ENCODE data around the gene SCFD2.

SCFD2 gene

DNA sequence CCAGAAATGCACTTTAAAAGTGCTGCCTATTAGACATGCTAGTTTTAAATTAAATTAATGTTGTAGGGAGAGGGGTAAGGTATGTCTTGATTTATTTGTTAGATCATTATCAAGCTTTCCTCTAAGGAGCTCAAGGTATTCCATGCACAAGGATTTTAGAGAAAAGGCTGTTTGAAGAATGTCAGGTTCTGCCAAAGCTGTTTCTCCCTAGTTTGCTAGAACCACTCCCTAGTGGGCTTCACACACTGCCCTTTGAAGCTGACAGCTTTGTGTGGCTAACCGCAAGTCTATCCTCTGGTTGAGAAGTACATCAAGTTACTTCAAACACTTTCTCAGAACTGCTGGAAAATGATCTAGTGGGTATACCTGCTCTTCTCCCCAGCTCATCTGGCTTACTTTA lies 471.4 kb downstream of the SCFD2 start:
- DNase-seq (ENCODE audit: low read depth in 2 of 2, low spot score in 1 of 2), result no peak

DNA sequence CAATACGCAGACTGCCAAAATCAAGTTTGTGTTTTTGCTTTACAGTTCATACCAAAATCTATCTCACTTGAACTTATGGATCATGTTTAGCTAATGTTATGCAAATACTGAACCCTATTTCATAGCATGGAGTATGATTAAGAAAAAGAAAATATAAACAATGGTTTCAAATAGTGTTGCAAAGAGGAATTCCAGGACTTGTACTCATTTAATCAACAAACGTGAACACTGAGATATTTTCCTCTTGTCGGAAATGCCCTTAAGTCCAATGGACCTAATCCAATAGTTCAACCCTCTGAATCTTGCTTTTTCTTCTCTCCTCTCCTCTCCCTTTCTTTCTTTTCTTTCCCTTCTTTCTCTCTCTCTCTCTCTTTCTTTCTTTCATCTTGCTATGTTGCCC lies 473.0 kb downstream of the SCFD2 start:
- DNase-seq (ENCODE audit: low read depth in 2 of 2, low spot score in 1 of 2), result no peak

DNA sequence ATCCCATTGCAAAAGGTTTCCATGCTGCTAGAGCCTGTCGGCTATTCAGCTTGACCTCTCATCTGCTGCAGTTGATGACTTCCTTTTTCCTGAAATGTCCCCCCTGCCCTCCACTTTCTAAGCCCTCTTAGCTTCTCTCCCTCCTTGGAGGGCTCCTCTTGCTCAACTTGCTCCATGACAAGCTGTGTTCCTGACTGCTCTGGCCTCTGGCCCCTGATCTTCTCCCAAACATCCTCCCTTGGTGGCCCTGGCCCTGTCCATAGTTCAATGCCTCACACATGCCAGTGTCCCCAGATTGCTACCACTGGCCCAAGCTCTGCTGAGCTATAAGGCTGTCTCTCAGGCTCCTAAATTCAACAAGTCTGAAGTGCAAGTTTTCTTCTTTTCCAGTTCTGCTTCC lies 474.1 kb downstream of the SCFD2 start:
- no peak for DNase-seq (ENCODE audit: low read depth in 2 of 2, low spot score in 1 of 2)

DNA sequence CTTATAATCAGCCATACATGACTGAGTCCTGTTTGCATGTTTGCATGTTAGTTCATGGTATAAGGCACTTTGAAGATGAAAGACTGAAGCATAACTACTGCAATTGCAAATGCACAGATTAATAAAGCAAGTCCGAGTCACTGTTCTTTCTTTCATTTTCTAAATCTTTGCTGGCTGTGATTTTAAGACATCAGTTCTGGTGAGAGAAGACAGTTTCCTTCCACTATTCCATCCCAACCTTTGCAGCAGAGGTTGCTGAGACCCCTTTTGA lies 475.4 kb downstream of the SCFD2 start:
- DNase-seq (ENCODE audit: low read depth in 2 of 2, low spot score in 1 of 2), result no peak

DNA sequence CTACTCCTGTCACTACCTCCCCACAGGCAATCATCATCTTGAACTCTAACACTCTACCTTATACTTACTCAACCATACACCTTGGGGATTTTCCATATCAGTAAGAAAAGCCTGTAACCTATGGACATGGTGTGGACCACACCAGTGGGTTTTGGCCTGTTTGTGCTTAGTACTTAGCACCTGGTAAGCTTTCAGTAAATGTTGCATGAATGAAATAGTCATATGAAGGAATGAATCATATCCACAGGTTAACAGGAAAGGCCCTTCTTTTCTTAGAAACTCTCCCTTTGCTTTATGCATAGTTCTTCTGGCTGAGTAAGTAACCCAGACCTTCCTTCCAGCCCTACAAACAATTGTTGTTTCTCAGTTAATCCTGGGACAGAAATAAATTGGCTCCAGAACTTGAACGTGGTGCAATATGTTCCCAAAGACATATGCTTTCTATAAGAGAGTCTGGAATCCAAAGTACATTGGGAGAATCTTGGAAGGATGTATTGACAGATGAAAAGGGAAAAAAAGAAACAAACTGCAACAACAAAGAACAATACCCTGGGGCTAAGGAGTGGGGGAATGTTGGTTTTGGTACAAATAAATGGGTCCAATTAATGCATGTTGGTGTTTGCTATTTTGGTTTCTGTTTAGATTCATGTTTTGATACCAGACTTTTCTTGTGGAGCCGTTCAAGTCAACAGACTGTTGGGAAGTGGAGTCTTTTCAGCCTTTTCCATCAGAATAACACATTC lies 475.9 kb downstream of the SCFD2 start:
- DNase-seq (ENCODE audit: low read depth in 2 of 2, low spot score in 1 of 2), result no peak

DNA sequence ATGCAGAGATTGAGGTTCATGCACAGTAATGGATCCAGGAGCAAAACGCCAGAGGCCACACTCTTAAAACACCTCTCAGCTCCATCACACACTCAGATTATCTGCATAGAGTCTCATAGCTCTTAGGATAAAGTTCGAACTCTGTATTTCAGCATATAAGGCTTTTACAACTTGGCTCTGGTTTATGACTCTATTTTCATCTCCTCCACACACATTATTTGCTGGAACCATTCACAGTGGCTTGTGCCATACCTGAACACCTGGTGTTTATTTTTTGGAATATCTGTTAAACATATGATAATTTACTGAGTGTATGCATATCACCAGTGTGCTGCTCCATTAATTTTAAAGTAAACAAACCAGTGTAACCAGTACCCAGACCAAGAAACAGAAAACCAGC lies 476.5 kb downstream of the SCFD2 start:
- DNase-seq (ENCODE audit: low read depth in 2 of 2, low spot score in 1 of 2), result no peak

DNA sequence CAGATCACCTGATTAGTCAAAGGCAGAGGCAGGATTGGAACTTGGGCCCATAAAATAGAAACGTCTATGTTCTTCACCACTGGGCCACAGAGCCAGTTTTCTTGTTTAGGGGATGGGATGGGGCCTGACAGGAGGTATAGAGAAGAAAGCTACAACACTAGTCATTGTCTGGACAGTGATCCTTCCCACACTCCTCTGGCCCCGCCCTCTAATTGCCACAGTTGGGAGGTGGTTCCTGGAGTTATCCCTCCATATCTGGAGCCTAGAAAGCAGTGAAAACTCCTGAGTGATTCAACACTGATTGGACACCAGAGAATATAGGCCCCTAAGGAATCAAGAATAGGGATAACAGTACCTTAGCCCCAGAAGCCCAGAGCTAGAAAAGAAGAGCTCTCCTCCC lies 480.9 kb downstream of the SCFD2 start:
- no peak for DNase-seq (ENCODE audit: low read depth in 2 of 2, low spot score in 1 of 2)

DNA sequence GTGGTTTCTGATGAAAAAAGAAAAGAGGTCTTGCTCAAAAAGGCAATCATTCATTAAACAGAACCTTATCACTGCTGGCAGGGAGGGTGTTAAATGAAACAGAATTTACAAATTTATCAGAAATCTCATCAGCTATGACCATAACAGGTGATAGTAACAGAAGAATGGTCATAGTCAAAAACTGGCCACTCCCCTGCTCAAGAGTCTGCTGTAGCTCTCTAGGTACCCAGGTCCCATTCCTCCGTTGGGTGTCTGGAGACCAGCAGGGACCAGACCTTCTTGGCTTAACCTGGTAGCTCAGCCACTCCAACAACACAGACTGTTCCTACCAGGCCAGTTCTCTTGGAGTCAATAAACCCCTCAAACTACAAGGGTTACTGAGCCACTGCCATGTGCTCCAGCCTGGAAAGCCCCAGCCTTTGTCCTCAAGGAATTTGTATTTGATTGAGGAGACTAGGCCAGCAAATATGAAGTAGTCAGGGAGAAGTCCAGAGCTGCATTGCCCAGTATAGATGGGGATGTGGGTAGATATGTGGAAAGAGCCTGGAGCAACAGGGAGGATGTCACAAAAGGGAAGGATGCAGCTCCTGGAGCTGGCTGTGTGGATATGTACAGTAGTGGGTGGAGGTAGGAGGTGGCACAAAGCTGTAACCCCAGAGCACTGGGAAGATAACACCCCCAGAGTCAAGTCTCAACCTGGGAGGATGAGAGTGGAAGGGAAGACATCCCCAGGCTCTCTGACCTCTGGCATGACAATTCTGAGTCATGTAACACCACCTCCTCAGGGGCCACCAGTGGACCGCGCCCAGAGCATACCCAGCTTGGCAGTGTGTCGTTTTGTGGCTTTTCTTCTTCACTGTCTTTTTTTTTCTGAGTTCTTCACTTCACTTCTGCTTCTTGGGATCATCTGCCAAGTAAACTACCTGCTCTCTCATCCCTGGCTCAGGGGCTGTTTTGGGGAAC lies 481.9 kb downstream of the SCFD2 start:
- no peak for DNase-seq (ENCODE audit: low read depth in 2 of 2, low spot score in 1 of 2)

DNA sequence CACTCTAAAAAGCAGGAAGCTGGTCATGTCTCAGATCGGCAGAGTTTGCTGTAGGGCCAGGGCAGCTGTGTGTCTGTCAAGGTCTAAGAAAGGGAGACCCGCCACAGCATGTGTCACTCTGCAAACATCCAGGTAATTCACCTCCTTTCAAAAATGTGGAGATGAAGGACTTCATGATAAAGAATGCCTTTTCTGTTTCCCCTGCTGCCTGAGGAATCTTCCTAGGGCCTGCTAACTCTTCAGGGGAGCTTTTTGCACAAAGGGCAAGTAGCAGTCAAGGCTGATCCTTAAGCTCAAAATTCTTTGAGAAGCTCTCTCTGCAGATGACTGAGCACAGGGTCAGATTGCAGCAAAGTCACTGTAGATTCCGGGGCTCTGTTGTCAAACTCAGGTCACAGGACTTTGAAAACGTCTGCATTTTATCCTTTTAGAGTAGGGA lies 482.7 kb downstream of the SCFD2 start:
- no peak for DNase-seq (ENCODE audit: low read depth in 2 of 2, low spot score in 1 of 2)

DNA sequence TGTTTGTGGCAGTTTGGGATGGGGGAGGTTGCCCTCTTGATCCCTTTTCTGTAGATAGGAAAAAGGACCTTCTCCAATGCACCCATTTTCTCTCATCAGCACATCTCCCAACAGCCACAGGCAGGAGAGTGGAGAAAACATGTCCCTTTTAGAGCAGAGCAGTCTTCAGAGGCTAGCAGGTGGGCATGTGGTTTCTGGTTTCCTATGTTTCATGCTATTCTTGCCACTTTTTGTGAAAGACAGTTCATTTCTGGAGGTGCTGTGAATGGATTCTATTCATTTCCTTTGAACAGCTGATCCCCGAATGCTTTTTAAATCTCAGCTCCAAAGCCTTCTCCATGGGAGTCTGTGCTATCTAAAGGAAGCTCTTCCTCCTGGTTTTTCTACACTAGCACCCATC lies 484.9 kb downstream of the SCFD2 start:
- no peak for DNase-seq (ENCODE audit: low read depth in 2 of 2, low spot score in 1 of 2)

DNA sequence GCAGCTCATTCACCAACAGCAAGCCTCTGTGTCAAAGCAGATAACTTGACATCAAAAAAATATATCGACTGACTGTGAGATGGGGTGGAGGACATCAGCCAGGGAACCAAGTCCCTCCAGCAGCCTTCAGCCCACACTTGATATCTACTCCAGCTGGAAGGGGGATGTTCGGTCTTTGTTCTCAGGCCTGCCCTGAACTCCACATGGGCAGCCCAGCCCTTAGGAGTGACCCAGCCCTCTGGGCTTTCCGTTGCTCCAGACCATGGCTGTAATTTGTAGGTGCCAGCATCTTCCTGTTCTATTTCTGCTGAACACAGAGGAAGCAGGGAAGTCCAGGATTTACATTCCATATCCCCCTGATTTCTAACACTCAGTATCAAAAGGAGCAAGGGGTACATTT lies 486.4 kb downstream of the SCFD2 start:
- DNase-seq (ENCODE audit: low read depth in 2 of 2, low spot score in 1 of 2), result no peak

DNA sequence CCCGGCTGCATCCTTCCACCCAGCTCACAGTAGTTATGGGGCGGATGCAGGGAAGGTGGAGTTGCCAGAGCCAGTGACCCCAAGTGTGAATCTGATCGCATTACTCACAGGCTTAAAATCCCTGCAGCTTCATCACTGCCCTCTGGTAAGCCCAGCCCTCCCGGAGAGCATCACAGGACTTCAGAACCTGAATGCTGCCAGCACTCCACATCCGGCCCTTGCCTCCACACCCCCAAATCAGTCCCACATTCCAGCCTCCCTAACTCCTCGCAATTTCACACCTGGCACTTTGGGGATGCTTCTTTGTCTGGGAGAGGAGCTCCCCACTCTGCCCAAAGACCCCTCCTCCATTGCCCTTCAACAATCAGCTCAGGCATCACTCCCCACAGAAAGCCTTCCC lies 488.2 kb downstream of the SCFD2 start:
- no peak for DNase-seq (ENCODE audit: low read depth in 2 of 2, low spot score in 1 of 2)

DNA sequence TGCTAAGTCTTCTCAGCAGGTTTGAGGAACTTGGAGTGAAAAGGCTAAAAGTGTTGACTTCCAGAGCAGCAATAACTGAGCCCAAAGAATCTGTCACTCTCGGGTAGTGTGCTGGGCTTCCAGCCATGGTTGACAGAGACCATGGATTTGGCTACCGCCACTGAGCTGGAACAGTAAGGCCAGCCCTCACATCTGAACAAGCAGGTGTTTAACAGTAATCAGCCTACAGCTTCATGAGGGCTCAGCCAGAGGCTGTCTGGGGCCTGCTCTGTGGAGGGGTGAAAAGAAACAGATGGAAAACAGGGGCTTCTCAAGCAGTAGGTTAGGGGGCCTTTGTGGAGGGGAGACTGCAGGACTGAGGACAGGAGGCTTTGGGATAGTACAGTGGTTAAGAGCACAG lies 488.8 kb downstream of the SCFD2 start:
- DNase-seq (ENCODE audit: low read depth in 2 of 2, low spot score in 1 of 2), result no peak

DNA sequence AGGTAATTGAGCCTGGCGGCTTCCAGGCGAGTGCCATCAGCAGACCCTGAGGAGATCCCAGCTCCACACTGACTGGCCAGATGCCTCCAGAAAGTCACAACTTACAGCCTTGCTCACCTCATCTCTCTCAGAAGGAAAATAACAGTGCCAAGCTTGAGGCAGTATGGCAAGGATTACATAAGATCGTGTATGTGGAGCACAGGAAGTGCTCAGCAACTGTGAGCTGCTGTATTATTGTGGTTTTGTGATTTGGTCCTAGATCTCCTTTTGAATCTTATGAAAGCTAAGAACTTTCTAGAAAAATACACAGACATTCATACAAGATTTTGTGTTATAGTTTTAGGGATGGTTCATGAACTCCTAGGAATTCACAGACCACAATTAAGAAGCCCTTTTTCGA lies 489.8 kb downstream of the SCFD2 start:
- DNase-seq (ENCODE audit: low read depth in 2 of 2, low spot score in 1 of 2), result no peak

DNA sequence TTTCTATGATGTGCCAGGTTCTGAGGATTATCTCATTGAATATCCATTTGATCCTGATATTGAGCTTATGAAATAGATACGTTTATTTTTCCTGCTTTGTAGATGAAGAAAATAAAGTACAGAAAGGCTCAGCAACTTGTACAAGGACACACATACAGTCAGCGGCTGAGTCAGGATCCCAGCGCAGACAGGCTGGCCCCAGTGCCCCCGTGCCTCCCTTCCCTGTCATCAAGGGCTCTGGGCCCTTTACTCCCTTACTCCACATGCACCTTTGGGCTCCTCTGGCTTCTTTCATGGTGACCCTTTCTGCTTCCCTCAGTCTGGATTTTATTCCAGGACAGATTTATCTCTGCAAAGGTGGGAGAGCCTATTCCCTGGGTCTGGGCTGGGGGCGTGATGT lies 490.9 kb downstream of the SCFD2 start:
- no peak for DNase-seq (ENCODE audit: low read depth in 2 of 2, low spot score in 1 of 2)

DNA sequence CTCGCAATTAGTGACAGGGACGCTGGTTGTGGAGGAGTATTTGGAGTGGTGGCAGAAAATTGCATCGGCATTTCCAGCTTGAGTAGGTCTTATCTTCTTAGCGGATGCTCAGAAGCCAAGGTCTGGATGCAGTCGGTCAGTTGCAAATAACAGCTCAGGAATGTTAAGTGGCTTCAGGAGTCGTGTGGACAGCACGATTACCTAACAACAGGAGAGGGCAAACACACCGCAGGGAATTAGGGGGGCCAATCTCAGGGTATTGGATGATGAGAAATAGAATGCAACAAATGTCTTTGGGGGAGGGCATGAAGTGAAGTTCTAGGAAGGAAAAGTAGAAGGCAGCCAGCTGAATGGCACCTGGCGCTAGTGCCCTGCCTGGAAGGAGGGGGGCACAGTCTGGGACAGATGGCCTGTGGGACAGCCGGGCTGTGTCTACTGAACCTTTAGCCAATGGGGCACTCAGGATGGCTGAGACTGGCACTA lies 492.0 kb downstream of the SCFD2 start:
- no peak for DNase-seq (ENCODE audit: low read depth in 2 of 2, low spot score in 1 of 2)

DNA sequence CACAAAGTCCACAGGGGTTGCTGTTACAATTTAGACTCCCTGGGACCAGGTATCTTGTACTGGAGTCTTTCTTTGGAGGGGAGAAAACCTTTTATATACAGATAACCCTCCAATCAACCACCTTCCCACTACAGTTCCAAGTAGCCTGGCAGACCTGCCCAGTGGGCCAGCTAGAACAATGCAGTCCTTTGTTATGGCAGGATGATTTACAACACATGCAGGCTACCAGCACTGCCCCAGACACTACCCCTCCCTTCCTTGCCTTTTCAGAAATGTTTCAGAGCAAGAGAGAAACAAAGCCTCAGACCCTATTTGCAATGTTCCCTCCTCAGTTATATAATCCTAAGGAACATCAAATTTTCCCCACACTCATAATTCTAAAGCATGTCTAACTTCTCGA lies 492.7 kb downstream of the SCFD2 start:
- DNase-seq (ENCODE audit: low read depth in 2 of 2, low spot score in 1 of 2), result no peak

DNA sequence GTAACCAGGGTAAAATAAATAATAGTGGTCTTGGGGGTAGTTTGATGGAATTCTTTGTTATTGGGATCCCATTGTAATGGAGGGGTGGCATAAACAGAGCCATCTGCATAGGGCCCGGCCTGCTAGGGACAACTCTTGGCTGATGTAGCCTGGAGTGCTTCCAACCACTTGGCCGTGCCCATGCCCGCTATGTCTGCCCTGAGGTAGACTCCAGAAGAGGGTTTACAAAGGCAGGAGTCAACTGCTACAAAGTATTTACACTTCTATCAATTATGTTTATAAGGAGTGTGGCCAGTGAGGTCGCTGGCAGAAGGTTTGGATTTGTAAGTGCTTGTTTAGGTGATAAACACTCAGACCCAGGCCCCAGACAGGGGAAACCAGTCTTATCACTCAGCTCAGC lies 495.6 kb downstream of the SCFD2 start:
- DNase-seq (ENCODE audit: low read depth in 2 of 2, low spot score in 1 of 2), result no peak

DNA sequence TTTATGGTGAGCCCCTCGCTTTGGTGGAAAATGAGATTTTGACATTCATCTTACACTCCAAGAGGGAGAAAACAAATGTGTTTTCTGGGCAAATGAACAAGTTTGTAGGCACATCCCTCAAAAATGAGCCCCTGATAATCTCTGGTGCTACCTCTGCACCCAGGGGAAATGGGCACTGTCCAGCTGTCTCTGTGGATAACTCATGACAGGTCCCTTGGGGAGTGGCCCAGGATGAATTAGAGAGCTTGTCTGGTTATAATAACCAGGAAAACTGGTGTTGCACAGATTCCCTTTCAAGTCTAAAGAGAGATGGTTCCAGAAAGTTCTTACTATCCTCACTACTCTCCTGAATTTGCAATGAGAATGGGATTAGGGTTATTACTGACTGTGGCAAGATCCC lies 496.2 kb downstream of the SCFD2 start:
- no peak for DNase-seq (ENCODE audit: low read depth in 2 of 2, low spot score in 1 of 2)

DNA sequence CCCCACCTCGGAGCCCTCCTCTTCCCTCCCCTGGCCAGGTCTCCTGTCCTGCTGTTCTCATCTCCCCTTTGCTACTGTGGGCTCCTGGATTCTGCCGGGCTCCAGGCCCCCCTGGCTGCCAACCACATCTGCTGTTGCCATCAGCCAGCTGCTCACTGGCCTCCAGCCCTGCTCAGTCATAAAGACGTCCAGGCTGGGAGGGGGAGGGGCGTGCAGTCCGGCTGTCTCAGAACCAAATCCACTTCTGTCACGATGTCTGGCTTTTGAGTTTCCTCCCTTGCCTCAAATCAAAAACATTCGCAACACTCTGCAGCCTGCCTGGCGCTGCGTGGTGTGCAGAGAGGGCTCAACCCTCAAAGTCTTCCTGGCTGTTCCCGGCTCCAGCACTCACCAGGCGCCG lies 496.7 kb downstream of the SCFD2 start:
- DNase-seq (ENCODE audit: low read depth in 2 of 2, low spot score in 1 of 2), result no peak

DNA sequence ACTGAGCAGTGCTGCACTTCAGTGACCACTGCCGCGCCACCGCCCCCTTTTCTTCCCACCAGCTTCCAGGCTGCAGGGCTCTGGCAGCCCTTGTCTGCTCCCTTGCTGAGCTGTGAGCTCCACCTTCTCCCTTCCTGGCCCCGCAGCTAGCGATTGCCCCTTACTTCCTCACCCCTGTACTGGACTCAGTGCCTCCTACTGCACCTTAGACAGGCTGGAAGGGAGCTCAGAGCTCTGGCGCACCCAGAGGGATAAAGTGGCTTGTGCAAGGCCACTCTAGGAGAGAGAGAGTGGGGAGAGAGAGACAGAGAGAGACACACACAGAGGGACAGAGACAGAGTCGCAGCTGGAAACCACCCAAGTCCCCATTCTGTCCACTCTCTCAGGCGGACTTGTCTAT lies 497.7 kb downstream of the SCFD2 start:
- no peak for DNase-seq (ENCODE audit: low read depth in 2 of 2, low spot score in 1 of 2)

DNA sequence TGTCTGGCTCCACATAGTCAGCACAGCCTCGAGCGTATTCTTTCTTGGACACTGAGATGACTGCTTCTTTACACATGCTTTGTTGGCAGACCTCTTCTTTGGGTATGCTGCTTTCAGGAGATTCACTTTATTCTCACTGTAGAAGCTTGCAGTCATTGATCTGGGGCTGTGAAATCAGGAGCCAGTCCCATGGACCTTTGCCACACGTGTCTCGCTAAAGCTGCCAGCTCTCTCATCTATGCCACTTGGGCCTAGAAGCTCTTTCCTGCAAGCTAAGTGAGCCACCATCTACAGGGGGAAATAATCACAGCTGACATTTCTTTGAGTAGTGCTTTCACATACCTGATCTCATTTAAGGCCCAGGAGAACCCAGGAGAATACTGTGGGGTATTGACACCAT lies 498.7 kb downstream of the SCFD2 start:
- DNase-seq (ENCODE audit: low read depth in 2 of 2, low spot score in 1 of 2), result no peak

DNA sequence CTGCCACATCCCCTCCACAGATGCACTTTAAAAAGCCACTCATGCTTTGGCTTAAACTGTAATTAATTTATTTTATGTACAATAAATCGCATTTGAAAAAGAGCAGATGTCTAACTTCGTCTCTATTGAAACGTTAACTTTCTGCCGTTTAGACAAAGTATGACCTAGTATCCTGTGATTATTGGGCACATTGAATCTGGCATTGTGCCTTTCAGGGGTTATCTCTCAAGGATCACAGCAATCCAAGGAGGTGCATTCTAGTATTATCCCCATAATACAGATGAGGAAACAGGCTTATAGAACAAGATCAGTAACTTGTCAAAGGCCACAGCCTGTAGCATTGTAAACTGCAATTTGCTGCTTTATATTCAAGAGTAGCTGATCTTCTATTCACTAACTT lies 499.1 kb downstream of the SCFD2 start:
- no peak for DNase-seq (ENCODE audit: low read depth in 2 of 2, low spot score in 1 of 2)

Measured in stimulated activated CD8-positive, alpha-beta memory T cell treated with anti-CD3 and anti-CD28 coated beads, Interleukin-4, amount 100 ng/mL, for 1 hour (primary cell).